HG02852 (cell line): ENCODE data around the gene SMIM22.

Source experiments
- ATAC-seq: cut with Tn5 transposase; IDR thresholded peaks from one replicate; pipeline ENCODE4 v1.9.1; 2021; ENCODE audit warnings: mild to moderate bottlenecking, moderate library complexity; ENCODE audit not compliant: unreplicated experiment

The SMIM22 gene

GRCh38 chr16:4795828-4796572, 831 bp downstream of the SMIM22 start:
- ATAC-seq, result no peak

GRCh38 chr16:4796982-4797804, 2.0 kb downstream of the SMIM22 start:
- ATAC-seq, result no peak

- ATAC-seq, result no peak
These were observed 2.7 kb downstream of the SMIM22 start for GRCh38 chr16:4797805-4798252.

GRCh38 chr16:4798456-4798855, 3.3 kb downstream of the SMIM22 start:
- ATAC-seq, result no peak

DNA sequence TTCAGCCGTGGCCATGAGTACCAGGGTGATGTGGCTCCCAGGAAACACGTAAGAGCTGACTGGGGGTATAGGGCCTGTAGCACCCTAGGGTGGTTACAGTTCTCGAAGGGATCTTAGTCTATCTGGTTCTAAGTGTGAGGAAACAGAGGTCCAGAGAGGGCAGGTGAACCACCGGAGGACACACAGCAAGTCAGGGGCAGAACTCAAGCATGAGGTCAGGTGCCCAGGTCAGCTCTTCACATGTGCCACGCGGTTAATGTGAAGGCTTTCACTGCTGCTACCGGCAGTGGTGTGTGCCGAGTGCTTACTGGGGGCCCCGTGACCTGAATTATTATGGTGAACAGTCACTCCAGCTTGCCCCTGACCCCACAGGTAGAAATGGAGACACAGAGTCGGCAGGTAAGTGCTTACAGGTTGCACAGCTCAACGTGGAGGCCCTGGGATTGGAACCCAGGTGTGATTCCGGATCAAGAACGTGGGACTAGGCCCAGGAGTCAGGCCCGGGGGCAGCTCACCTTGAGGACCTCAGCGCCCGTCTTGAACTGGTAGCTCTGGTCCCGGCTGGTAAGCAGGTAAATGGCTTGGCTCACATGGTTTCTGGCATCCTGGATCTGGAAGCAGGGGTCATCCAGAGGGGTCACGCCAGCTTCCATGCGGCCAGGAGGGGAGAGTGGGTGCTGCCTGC, 4.1 kb downstream of the SMIM22 start:
- no peak for ATAC-seq

GRCh38 chr16:4800290-4801041, 5.3 kb downstream of the SMIM22 start:
- ATAC-seq, result no peak

DNA sequence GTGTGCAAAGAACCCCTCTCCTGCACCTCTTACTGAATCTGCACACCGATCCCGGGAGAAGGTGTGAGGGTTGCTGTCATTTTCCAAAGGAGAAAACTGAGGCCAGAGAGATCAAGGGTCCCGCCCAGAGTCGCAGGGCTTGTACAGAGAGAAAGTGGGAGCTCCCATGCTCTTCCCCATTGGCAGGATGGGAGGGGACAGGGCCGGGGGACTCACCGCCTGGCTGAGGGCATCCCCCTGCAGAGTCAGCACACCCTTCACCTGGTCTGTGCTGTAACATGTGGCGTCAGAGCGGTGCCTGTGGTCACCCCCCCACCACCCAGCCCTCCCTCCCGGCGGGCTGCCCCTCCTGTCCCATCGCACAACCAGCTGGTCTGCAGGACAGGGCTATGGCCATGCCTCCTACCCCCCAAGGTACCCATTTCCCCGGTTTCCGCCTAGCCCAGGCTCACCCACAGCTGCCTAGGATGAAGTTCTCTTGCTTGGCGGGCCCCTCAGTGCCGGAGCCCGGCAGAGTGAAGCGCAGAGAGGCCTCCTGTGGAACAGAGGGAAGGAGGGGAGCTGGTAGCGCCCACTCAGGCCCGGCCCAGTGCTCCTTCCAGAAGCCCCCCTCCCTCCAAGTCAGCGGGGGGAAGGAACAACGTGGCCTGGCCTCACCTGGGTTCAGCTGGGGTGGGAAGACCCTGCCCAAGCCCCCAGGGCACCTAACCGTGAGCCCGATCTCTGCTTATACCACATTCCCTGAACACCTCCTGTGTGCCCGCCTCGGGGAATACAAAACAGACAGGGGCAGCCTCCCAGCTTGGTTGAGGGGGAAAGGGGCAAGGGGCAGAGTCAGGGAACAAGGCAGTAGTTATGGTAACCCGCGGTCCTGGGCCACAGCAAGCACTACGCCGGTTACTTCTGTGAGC, 6.1 kb downstream of the SMIM22 start:
- ATAC-seq, result no peak

- peak; percentile 57 for ATAC-seq
These were observed 6.9 kb downstream of the SMIM22 start, which contains the start of gene ROGDI for GRCh38 chr16:4801962-4802658. TSS of gene ROGDI (minus strand) at chr16:4802633. CDS start at chr16:4802571, 62 bp downstream.

GRCh38 chr16:4802659-4803287, 7.6 kb downstream of the SMIM22 start:
- peak; percentile 93 for ATAC-seq

DNA sequence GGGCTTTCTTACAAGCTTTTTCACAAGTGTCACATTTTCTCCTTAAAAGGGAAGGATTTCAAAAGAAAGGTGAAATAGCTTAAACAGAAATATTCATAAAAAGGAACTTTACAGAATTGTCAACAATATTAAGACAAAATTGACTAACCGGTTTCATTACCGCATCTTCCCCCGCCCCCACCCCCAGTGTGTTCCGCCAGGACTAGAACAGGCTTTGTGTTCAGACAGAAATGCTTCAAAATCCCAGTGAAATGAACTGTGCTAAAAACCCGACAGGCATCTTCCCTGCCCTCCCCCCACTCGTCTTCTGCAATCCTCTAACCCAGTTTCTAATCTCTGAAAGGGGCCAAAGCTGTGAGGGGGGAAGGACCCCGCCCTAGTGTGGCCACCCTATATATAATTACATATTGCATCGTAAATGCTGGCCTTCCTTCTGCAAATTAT, 8.3 kb downstream of the SMIM22 start:
- no peak for ATAC-seq

- no peak for ATAC-seq
These were observed 9.0 kb downstream of the SMIM22 start for GRCh38 chr16:4803898-4804762.

DNA sequence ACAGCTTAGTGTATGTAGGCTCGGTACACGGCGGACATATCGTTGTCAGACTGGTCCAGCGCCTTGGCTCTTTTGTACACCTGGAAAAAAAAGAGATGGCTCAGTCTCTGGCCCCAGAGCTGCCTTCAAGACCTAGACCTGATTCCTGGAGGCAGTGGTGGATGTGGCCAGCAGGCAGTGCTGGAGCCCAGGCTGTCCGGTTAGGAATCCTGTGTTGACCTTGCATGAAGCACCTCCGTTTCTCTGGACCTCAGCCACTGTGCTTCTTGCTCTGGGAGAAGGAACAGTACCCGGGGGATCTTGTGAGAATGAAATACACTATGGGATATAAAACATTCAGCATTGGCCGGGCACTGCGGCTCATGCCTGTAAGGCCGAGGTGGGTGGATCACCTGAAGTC, 10.1 kb downstream of the SMIM22 start:
- ATAC-seq, result no peak

DNA sequence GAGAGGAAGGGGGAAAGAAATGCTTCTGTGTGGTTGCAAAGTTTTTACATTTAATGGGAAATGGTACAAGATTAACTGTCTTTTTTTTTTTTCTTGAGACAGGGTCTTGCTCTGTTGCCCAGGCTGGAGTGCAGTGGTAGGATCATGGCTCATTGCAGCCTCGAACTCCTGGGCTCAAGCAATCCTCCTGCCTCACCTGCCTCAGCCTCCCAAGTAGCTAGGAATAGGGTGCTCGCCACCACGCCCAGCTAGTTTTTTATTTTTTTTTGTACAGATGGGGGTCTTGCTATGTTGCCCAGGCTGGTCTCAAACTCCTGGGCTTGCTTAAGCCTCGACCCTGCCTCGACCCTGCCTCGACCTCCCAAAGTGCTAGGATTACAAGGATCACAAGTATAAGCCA, 11.1 kb downstream of the SMIM22 start:
- no peak for ATAC-seq

DNA sequence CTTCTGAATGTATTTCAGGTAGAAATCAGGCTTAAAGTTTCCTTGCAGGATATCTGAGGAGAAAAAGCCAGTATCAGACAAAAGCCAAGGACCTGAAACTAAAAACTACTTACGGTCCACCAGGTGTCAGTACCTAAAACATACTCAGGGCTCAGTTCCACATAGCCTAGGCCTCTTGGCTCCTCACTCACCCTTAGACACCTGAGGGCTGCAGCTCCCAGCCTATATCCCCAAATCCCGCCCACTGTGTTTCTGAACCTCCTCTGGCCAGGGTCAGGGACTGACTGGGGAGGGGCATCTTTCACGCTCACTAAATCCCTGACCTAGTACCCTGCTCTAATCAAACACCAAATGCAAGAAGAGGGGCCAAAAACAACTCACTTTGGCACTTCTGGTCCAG, 16.1 kb downstream of the SMIM22 start:
- ATAC-seq, result no peak

GRCh38 chr16:4811773-4812172, 16.6 kb downstream of the SMIM22 start:
- no peak for ATAC-seq

- no peak for ATAC-seq
These were observed 18.3 kb downstream of the SMIM22 start for GRCh38 chr16:4813251-4814003.

DNA sequence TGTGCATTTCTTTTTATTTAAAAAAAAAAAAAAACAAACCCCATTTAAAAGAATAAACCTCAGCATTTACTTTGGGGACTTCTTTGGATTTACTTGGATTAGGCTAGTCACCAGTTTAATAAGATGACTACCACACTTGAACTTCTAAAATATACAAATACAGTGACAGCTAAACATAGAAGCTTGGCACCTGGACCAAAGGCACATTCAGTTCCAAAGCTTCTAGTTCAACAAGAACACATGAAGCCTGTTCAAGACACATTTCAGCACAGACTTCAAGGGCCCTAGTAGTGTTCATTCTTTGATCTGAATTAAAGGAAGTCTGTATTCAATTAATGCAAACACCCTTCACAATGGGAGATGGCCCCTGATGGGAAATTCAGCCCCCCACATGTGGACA, 18.9 kb downstream of the SMIM22 start:
- no peak for ATAC-seq
